Measurements from ENCODE around the gene TTLL11. TPM values are rescaled to one million over a fixed set of nuclear protein-coding genes. Genes with fewer than 3 reads are reported as not detected.

Gene TTLL11
- polyA plus RNA-seq, 4 donors, result 6.6 to 9.3 (median 7.9) TPM

- no peak for DNase-seq (ENCODE audit: low read depth in 4 of 4, low spot score in 3 of 4)
Measured at GRCh38 chr9:122112238-122112637, 19.1 kb upstream of the TTLL11 start.

- no peak for DNase-seq (ENCODE audit: low read depth in 4 of 4, low spot score in 3 of 4)
Measured at GRCh38 chr9:122111413-122112085, 18.4 kb upstream of the TTLL11 start.

GRCh38 chr9:122110100-122110833 is 17.2 kb upstream of the TTLL11 start:
- DNase-seq (ENCODE audit: low read depth in 4 of 4, low spot score in 3 of 4), result no peak

GRCh38 chr9:122109035-122109813 is 16.1 kb upstream of the TTLL11 start:
- no peak for DNase-seq (ENCODE audit: low read depth in 4 of 4, low spot score in 3 of 4)

- no peak for DNase-seq (ENCODE audit: low read depth in 4 of 4, low spot score in 3 of 4)
Measured at GRCh38 chr9:122107291-122107805, 14.2 kb upstream of the TTLL11 start.

GRCh38 chr9:122106576-122106975 is 13.5 kb upstream of the TTLL11 start:
- DNase-seq (ENCODE audit: low read depth in 4 of 4, low spot score in 3 of 4), result no peak

GRCh38 chr9:122103985-122104384 is 10.9 kb upstream of the TTLL11 start:
- no peak for DNase-seq (ENCODE audit: low read depth in 4 of 4, low spot score in 3 of 4)

- DNase-seq (ENCODE audit: low read depth in 4 of 4, low spot score in 3 of 4), result no peak
Measured at GRCh38 chr9:122102156-122102555, 9.0 kb upstream of the TTLL11 start.

- no peak for DNase-seq (ENCODE audit: low read depth in 4 of 4, low spot score in 3 of 4)
Measured at GRCh38 chr9:122100756-122101155, 7.6 kb upstream of the TTLL11 start.

- peak; percentile 50 to 66 (median 58) for DNase-seq (ENCODE audit: low read depth in 4 of 4, low spot score in 3 of 4)
Measured at GRCh38 chr9:122099271-122099869, 6.3 kb upstream of the TTLL11 start.

- no peak for DNase-seq (ENCODE audit: low read depth in 4 of 4, low spot score in 3 of 4)
Measured at GRCh38 chr9:122097679-122098315, 4.7 kb upstream of the TTLL11 start.

- DNase-seq (ENCODE audit: low read depth in 4 of 4, low spot score in 3 of 4), result no peak
Measured at GRCh38 chr9:122096620-122097415, 3.7 kb upstream of the TTLL11 start.

GRCh38 chr9:122095010-122095767 is 2.1 kb upstream of the TTLL11 start:
- DNase-seq (ENCODE audit: low read depth in 4 of 4, low spot score in 3 of 4), result peak in 2 of 4 donors; percentile 26 to 54

GRCh38 chr9:122091682-122092592 is 1.2 kb downstream of the TTLL11 start:
- DNase-seq (ENCODE audit: low read depth in 4 of 4, low spot score in 3 of 4), result no peak

GRCh38 chr9:122090981-122091380 is 2.1 kb downstream of the TTLL11 start:
- no peak for DNase-seq (ENCODE audit: low read depth in 4 of 4, low spot score in 3 of 4)

GRCh38 chr9:122090287-122090883 is 2.7 kb downstream of the TTLL11 start:
- DNase-seq (ENCODE audit: low read depth in 4 of 4, low spot score in 3 of 4), result no peak

Data from left renal pelvis (tissue), 4 donors.